ENCODE results near the gene SCIN. TPM values are rescaled to one million over a fixed set of nuclear protein-coding genes. Genes with fewer than 3 reads are reported as not detected.
A peak's percentile ranks its signal among the peaks of the same experiment; 100 is the strongest.

The SCIN gene
- polyA plus RNA-seq, 1 donor (not counting 4 experiments of a cell fraction or from before 2014, with no cell fraction given), result not detected

- no peaks in the 10 kb centered on the region for H4K20me1 ChIP-seq (ENCODE audit: control insufficient read depth, extremely low read depth, insufficient read depth, low read length)
- peaks cover 26% of the 10 kb centered on the region for H3K79me2 ChIP-seq (ENCODE audit: control insufficient read depth, insufficient read depth, low read length)
- no peak overlapping the region for H2AFZ ChIP-seq (ENCODE audit: control insufficient read depth, low read length)
- no peak for FAIRE-seq
- no peak overlapping the region for H3K4me2 ChIP-seq (ENCODE audit: control insufficient read depth, extremely low read depth, insufficient read depth, low read depth, low read length)
- H3K27me3 ChIP-seq (ENCODE audit: control insufficient read depth, extremely low read depth, insufficient read depth, low read length), result no peaks in the 10 kb centered on the region
- H3K27ac ChIP-seq (ENCODE audit: control insufficient read depth, insufficient read depth, low read length), result no peak overlapping the region
- H3K9ac ChIP-seq (ENCODE audit: control insufficient read depth, extremely low read depth, insufficient read depth, low read length), result no peak overlapping the region
- H3K4me3 ChIP-seq (ENCODE audit: control insufficient read depth in 2 of 3, extremely low read depth in 1 of 3, insufficient read depth in 2 of 3, low read depth in 1 of 3, low read length in 3 of 3), result no peak overlapping the region
- dilution Hi-C loops (cut with MboI; ENCODE audit: extremely low pct_ligation_motif_present, low sequenced_read_pairs), result loop anchor here (25.0 kb wide), 1 partner anchor 577 kb away; no protein-coding TSS in a partner anchor
- H3K9me3 ChIP-seq (ENCODE audit: control insufficient read depth, low read depth, low read length), result no peaks in the 10 kb centered on the region
- no peak for DNase-seq (ENCODE audit: low read depth, low spot score)
- no peaks in the 10 kb centered on the region for H3K36me3 ChIP-seq (ENCODE audit: control insufficient read depth in 2 of 2, extremely low read depth in 1 of 2, insufficient read depth in 2 of 2, low read length in 2 of 2)
- peaks cover 6% of the 10 kb centered on the region for H3K4me1 ChIP-seq (ENCODE audit: control insufficient read depth, extremely low read depth, insufficient read depth, low read length)
- H3K9me1 ChIP-seq (ENCODE audit: control insufficient read depth, extremely low read depth, insufficient read depth, low read length), result no peaks in the 10 kb centered on the region
- no peak for TF ChIP-seq EZH2 (IDR thresholded peaks at IDR 0.05; ENCODE audit: low read length)
- TF ChIP-seq CTCF (optimal IDR thresholded peaks at IDR 0.05 in 1 of 3, IDR thresholded peaks at IDR 0.05 in 1 of 3, conservative IDR thresholded peaks at IDR 0.05 in 1 of 3; ENCODE audit: extremely low read depth in 1 of 3, insufficient read depth in 2 of 3, low read length in 3 of 3), result peak; percentile 17 to 37 (median 24)
Observed at GRCh38 chr7:12685550-12685949, 115.0 kb downstream of the SCIN start.

- DNase-seq (ENCODE audit: low read depth, low spot score) (peak; percentile 56), FAIRE-seq (peak; percentile 62)
- H3K27me3 ChIP-seq (ENCODE audit: control insufficient read depth, extremely low read depth, insufficient read depth, low read length), result no peaks in the 10 kb centered on the region
- TF ChIP-seq CTCF (optimal IDR thresholded peaks at IDR 0.05 in 1 of 3, IDR thresholded peaks at IDR 0.05 in 1 of 3, conservative IDR thresholded peaks at IDR 0.05 in 1 of 3; ENCODE audit: extremely low read depth in 1 of 3, insufficient read depth in 2 of 3, low read length in 3 of 3) (peak; percentile 74 to 86 (median 83)), EZH2 (IDR thresholded peaks at IDR 0.05; ENCODE audit: low read length) (no peak)
- H3K4me1 ChIP-seq (ENCODE audit: control insufficient read depth, extremely low read depth, insufficient read depth, low read length), result peaks cover 8% of the 10 kb centered on the region
- no peaks in the 10 kb centered on the region for H3K9me1 ChIP-seq (ENCODE audit: control insufficient read depth, extremely low read depth, insufficient read depth, low read length)
- H3K79me2 ChIP-seq (ENCODE audit: control insufficient read depth, insufficient read depth, low read length), result peaks cover 31% of the 10 kb centered on the region
- no peaks in the 10 kb centered on the region for H4K20me1 ChIP-seq (ENCODE audit: control insufficient read depth, extremely low read depth, insufficient read depth, low read length)
- H3K36me3 ChIP-seq (ENCODE audit: control insufficient read depth in 2 of 2, extremely low read depth in 1 of 2, insufficient read depth in 2 of 2, low read length in 2 of 2), result no peaks in the 10 kb centered on the region
- H2AFZ ChIP-seq (ENCODE audit: control insufficient read depth, low read length), result peak overlapping the region; percentile 61
- H3K27ac ChIP-seq (ENCODE audit: control insufficient read depth, insufficient read depth, low read length), result peak overlapping the region; percentile 74
- H3K4me3 ChIP-seq (ENCODE audit: control insufficient read depth in 2 of 3, extremely low read depth in 1 of 3, insufficient read depth in 2 of 3, low read depth in 1 of 3, low read length in 3 of 3), result peak overlapping the region; percentile 69 to 97 (median 91)
- H3K4me2 ChIP-seq (ENCODE audit: control insufficient read depth, extremely low read depth, insufficient read depth, low read depth, low read length), result peak overlapping the region; percentile 57
- H3K9ac ChIP-seq (ENCODE audit: control insufficient read depth, extremely low read depth, insufficient read depth, low read length), result peak overlapping the region; percentile 87
- dilution Hi-C loops (cut with MboI; ENCODE audit: extremely low pct_ligation_motif_present, low sequenced_read_pairs), result loop anchor here (25.0 kb wide), 1 partner anchor 576 kb away; no protein-coding TSS in a partner anchor
- no peaks in the 10 kb centered on the region for H3K9me3 ChIP-seq (ENCODE audit: control insufficient read depth, low read depth, low read length)
Observed at GRCh38 chr7:12686234-12686890, 115.8 kb downstream of the SCIN start.
